Measurements from ENCODE around the gene SMTN. TPM values are rescaled to one million over a fixed set of nuclear protein-coding genes. Genes with fewer than 3 reads are reported as not detected.

The SMTN gene
- total and polyA plus RNA-seq, 4 donors = 10.1 to 47.3 (median 13.8) TPM

- TF ChIP-seq, protein P1, sequence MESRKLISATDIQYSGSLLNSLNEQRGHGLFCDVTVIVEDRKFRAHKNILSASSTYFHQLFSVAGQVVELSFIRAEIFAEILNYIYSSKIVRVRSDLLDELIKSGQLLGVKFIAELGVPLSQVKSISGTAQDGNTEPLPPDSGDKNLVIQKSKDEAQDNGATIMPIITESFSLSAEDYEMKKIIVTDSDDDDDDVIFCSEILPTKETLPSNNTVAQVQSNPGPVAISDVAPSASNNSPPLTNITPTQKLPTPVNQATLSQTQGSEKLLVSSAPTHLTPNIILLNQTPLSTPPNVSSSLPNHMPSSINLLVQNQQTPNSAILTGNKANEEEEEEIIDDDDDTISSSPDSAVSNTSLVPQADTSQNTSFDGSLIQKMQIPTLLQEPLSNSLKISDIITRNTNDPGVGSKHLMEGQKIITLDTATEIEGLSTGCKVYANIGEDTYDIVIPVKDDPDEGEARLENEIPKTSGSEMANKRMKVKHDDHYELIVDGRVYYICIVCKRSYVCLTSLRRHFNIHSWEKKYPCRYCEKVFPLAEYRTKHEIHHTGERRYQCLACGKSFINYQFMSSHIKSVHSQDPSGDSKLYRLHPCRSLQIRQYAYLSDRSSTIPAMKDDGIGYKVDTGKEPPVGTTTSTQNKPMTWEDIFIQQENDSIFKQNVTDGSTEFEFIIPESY (IDR thresholded peaks at IDR 0.05) = no peak
- TF ChIP-seq, protein P2, sequence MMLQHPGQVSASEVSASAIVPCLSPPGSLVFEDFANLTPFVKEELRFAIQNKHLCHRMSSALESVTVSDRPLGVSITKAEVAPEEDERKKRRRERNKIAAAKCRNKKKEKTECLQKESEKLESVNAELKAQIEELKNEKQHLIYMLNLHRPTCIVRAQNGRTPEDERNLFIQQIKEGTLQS (IDR thresholded peaks at IDR 0.05) = no peak
- TF ChIP-seq RAD21 (IDR thresholded peaks at IDR 0.05) (no peak), HNF4G (IDR thresholded peaks at IDR 0.05) (no peak)
Observed at GRCh38 chr22:31090217-31091085, 9.3 kb downstream of the SMTN start (continued).

- H3K36me3 ChIP-seq (ENCODE audit: control insufficient read depth in 4 of 4, insufficient read depth in 3 of 4, low read depth in 1 of 4, low read length in 3 of 4) = peaks cover 0 to 3% (median 1%) of the 10 kb centered on the region in 4 donors
- WGBS = 88% methylated on average over 29 of the region's 29 CpGs
- H3K9ac ChIP-seq (ENCODE audit: low read depth in 1 of 2, low read length in 2 of 2) = no peak overlapping the region
- H3K27me3 ChIP-seq (ENCODE audit: control insufficient read depth in 4 of 4, insufficient read depth in 4 of 4, low read length in 3 of 4) = no peaks in the 10 kb centered on the region
- DNase-seq (ENCODE audit: low spot score) = no peak
- no peak overlapping the region for H3K27ac ChIP-seq (ENCODE audit: low read depth in 1 of 2, low read length in 2 of 2)
- H3K9me3 ChIP-seq (ENCODE audit: control insufficient read depth in 4 of 4, low read length in 3 of 4) = no peaks in the 10 kb centered on the region
- TF ChIP-seq HNF4A (conservative IDR thresholded peaks at IDR 0.05) (no peak), NR2F2 (IDR thresholded peaks at IDR 0.05) (no peak), HNF4G (IDR thresholded peaks at IDR 0.05) (no peak), GABPA (IDR thresholded peaks at IDR 0.05 in 1 of 2, conservative IDR thresholded peaks at IDR 0.05 in 1 of 2) (no peak), JUND (IDR thresholded peaks at IDR 0.05) (no peak)
- H3K4me1 ChIP-seq (ENCODE audit: control insufficient read depth in 4 of 4, insufficient read depth in 4 of 4, low read length in 3 of 4) = peaks cover 0 to 2% (median 0%) of the 10 kb centered on the region in 4 donors
- H3K4me3 ChIP-seq (ENCODE audit: low read depth in 1 of 3, low read length in 3 of 3) = no peak overlapping the region
Observed at GRCh38 chr22:31091106-31091975, 10.2 kb downstream of the SMTN start.

GRCh38 chr22:31092161-31092560, 11.0 kb downstream of the SMTN start:
- TF ChIP-seq YY1 (IDR thresholded peaks at IDR 0.05) = no peak
- TF ChIP-seq, protein P1 (IDR thresholded peaks at IDR 0.05) = no peak
- TF ChIP-seq FOXA2 (IDR thresholded peaks at IDR 0.05) = no peak
- no peak for TF ChIP-seq FOXA1 (IDR thresholded peaks at IDR 0.05)
- TF ChIP-seq GABPA (IDR thresholded peaks at IDR 0.05 in 1 of 2, conservative IDR thresholded peaks at IDR 0.05 in 1 of 2) = no peak
- TF ChIP-seq HNF4G (IDR thresholded peaks at IDR 0.05) = no peak
- TF ChIP-seq RXRA (IDR thresholded peaks at IDR 0.05) = no peak
- TF ChIP-seq, protein P3, sequence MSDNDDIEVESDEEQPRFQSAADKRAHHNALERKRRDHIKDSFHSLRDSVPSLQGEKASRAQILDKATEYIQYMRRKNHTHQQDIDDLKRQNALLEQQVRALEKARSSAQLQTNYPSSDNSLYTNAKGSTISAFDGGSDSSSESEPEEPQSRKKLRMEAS (IDR thresholded peaks at IDR 0.05) = no peak
- no peak for TF ChIP-seq TAF1 (conservative IDR thresholded peaks at IDR 0.05)
- TF ChIP-seq NR2F2 (IDR thresholded peaks at IDR 0.05) = no peak
- TF ChIP-seq HNF4A (conservative IDR thresholded peaks at IDR 0.05) = no peak
- Histone ChIP-seq H3K4me1 (ENCODE audit: control insufficient read depth in 4 of 4, insufficient read depth in 4 of 4, low read length in 3 of 4) (peaks cover 0 to 2% (median 0%) of the 10 kb centered on the region in 4 donors), H3K27ac (ENCODE audit: low read depth in 1 of 2, low read length in 2 of 2) (no peak overlapping the region), H3K36me3 (ENCODE audit: control insufficient read depth in 4 of 4, insufficient read depth in 3 of 4, low read depth in 1 of 4, low read length in 3 of 4) (peaks cover 0 to 5% (median 1%) of the 10 kb centered on the region in 4 donors), H3K4me3 (ENCODE audit: low read depth in 1 of 3, low read length in 3 of 3) (no peak overlapping the region), H3K9me3 (ENCODE audit: control insufficient read depth in 4 of 4, low read length in 3 of 4) (no peaks in the 10 kb centered on the region), H3K27me3 (ENCODE audit: control insufficient read depth in 4 of 4, insufficient read depth in 4 of 4, low read length in 3 of 4) (no peaks in the 10 kb centered on the region), H3K9ac (ENCODE audit: low read depth in 1 of 2, low read length in 2 of 2) (no peak overlapping the region)
- 96% methylated on average over 9 of the region's 9 CpGs for WGBS
- no peak for DNase-seq (ENCODE audit: low spot score)

Measured in liver (tissue), 9 donors.